K562 treated with DMSO at 1 percent for 24 hours (cell line): ENCODE results near the gene TUSC2. TPM values are rescaled to one million over a fixed set of nuclear protein-coding genes. Genes with fewer than 3 reads are reported as not detected.

Experiments used
- total RNA-seq: library from RNA; unstranded; fragments of 300-600 nt; gene quantifications from 2 replicates; pipeline ENCODE4 v1.2.3, GENCODE V29; 2022; ENCODE audit warnings: low read depth; ENCODE audit not compliant: insufficient read depth

The TUSC2 gene, protein sequence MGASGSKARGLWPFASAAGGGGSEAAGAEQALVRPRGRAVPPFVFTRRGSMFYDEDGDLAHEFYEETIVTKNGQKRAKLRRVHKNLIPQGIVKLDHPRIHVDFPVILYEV
- total RNA-seq, result 46.1 and 70.9 TPM in 2 replicates

GRCh38 chr3:50327943-50328691 is at the start of gene TUSC2:
TSS of gene TUSC2 (minus strand) at chr3:50328223. CDS start at chr3:50328099, 124 bp downstream.

GRCh38 chr3:50358911-50359759 is 31.1 kb upstream of the TUSC2 start, which contains the start of gene TMEM115:
TSS of gene TMEM115 (minus strand) at chr3:50359521. CDS start at chr3:50359063, 458 bp downstream.

DNA sequence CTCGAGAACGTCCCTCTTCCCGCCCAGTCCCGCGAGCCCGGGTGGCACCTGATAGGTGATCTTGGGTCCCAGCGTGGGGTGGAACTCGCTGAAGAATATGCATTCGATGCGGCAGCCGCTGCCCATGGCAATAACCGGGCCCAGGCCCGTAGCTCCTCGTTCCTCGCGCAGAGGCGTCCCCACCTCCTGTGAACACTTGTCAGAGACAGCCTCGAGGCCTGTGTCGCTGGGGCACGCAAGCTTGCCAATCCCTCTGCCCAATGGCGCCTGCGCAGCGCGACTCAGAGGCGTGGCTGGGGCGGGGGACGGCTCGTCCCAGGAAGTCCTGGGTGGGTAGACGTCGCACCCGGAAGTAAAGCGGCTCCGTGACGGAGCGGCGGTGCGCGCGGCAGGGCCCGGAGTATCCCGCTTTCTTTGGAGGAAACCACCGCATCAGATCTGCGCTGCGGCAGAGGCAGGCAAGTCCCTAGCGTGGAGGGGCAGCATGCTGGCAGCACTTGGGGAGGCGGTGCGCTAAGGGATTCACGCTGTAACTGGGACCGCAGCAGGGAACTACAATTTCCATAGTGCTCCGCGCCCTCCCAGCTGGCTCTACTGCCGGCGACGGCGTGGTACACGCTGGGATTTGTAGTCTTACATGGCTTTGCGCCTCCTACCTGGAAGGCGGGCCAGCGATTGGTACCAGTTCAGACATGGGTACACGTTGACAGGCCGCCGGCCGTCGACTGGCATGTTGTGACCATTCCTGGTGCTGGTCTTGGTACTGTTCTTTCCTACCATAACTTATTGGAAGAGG is 22.7 kb upstream of the TUSC2 start, which contains the start of the genes CYB561D2 and NPRL2:
TSS of gene CYB561D2 (plus strand) at position 336 of the 796 bp plus-strand sequence. CDS start 572 bp downstream, outside the sequence.
TSS of gene NPRL2 (minus strand) at position 249 of the 796 bp plus-strand sequence. CDS start at position 126, 123 bp downstream.

GRCh38 chr3:50345586-50346234 is 17.7 kb upstream of the TUSC2 start, which contains the start of gene ZMYND10:
TSS of gene ZMYND10 (minus strand) at chr3:50345732. CDS start at chr3:50345579, 153 bp downstream.

GRCh38 chr3:50340448-50341329 is 12.7 kb upstream of the TUSC2 start, which contains the start of gene RASSF1:
TSS of gene RASSF1 (minus strand) at chr3:50340836. CDS start at chr3:50340805, 31 bp downstream.

DNA sequence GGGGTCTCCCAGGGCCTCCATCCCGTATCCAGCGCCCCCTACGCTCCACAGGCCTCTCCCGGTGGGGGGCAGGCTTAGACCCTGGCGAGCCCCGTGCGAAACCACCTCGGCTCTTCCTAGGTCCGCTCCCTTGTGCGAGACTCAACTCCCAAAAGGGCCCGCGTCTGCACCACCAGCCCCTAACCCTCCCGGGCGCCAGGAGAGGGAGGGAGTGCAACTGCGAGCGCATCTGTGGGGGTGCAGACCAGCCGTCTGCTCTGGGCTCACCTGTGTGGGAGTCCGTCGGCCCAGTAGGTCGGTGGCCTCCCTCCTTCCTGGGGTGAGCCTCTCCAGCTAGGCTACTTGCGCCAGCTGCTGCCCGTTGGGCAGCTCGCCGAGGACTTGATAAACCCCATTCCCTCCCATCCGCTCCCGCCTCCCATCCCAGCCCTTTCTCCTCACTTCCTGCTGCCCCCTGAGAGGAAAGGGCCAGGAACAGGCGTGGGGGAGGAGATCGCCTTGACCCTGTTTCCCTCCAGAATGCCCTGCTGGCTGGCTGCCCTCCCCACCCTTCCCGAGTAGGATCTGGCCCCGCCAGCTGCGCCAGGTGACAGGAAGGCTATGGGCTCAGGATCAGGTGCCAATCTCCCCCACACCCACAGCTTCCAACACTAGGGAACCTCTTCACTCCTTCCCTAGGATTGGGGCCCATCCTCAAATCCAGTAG is 5.5 kb downstream of the TUSC2 start, which contains the start of gene HYAL2:
TSS of gene HYAL2 (minus strand) at position 360 of the 706 bp plus-strand sequence. CDS start 2,256 bp downstream, outside the sequence.

GRCh38 chr3:50303013-50303815 is 24.8 kb downstream of the TUSC2 start, which contains the start of gene HYAL1:
TSS of gene HYAL1 (minus strand) at chr3:50303574. CDS start at chr3:50302956, 618 bp downstream.

DNA sequence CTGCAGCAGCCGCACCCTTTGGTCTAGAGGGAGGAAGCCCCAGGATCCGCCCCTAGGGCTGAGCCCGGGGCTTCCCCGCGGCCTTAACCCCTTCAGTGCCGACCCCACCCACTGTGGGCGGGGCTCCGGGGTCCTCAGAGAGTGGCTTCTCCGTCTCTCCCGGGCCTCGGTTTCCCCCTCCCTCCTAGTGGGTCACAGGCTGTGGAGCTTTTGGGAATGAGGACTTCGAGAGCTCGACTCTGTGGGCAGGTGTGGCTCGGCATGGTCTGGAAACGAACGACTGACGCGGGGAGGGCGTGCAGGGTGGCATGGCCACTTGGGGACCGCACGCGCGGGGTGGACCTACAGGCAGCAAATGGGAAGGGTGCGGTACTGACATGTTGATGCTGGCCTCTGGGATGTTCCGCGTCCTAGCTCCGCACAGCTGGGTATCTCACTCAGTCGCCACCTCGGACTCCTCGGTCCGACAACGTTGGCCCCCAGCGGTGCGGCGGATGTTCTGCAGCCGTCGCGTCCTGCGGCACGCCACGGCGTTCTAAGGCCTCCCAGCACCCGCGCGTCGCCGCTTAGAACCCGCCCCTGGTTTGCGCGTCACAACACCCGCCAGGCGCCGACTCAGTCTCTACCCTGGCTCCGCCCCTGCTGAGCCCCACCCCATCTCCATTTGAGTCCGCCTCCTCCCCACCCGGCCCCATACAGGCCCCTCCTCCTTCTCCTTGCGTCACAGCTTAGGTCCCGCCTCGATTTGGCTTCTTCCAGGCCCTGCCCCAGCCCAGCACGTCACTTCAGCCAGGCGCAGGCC is 29.0 kb downstream of the TUSC2 start, which contains the start of the genes HYAL3 and NAA80:
TSS of gene HYAL3 (minus strand) at position 570 of the 802 bp plus-strand sequence. CDS start 3,803 bp downstream, outside the sequence.
TSS of gene NAA80 (minus strand) at position 570 of the 802 bp plus-strand sequence. CDS start 1,942 bp downstream, outside the sequence.

DNA sequence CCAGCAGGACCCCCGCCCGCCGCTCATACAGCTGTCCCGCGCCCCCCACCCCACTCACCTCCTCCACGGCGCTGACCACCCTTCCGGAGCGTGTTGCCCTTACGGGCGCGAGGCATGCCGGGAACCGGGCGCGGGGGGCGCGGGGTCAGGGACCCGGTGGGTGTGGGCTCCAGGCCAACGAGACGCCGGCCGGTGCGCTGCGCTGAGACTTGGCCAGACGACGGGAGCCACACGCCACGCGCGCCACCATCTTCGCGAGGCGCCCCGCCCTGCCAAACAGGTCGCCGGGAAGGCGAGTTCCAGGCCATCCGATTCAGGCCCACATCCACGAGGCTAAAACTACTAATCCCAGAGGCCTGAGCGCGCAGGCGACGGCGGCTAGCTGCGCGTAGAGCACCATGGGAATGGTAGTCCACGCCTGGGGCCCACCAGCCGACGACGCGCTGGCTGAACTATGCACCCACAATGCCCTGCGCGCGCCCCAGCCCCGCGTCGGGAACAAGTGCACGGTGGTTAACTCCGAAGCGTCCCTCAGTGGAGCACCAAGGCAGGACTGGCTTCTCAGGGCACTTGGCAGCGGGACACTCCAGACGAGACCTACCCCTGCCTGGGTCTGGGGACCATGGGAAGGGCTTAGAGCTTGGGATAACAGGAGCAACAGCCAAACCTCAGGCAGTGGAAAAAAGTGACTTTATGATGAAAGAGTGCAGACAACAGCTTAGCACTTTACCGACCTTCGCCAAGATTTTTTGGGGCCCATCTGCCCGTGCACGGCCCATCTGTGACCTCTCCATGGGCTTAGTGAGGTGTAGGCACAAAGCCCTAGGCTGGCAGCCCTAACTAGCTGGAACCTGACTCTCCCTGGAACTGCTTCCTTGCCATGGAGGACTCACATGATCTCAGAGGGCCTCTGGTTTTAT is 35.6 kb downstream of the TUSC2 start, which contains the start of gene IFRD2:
TSS of gene IFRD2 (minus strand) at position 271 of the 920 bp plus-strand sequence. CDS start at position 116, 155 bp downstream.

DNA sequence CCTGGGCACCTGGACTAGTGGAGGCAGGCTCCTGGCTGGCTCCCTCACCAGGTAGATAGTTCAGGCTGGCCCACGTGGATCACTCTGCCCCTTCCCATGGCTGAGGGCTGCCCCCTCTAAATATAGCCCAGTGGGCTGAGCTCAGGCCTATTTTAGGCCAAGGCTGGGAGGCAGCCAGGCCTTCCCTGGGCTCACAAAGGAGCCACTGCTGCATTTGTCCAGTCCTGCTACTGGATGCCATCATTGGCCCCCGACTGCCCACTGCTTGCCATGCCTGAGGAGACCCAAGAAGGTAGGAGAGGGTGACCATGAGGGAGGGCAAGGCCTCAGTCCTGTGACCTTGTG is 49.2 kb downstream of the TUSC2 start, which contains the start of gene LSMEM2:
TSS of gene LSMEM2 (plus strand) at position 208 of the 345 bp plus-strand sequence. CDS start at position 235, 27 bp downstream.

Other genes starting within 250 kb of the TUSC2 start
- 51.5 and 56.1 TPM in 2 replicates for gene RBM5, start 239.3 kb downstream of the TUSC2 start, total RNA-seq
- gene SEMA3F, start 172.9 kb downstream of the TUSC2 start, total RNA-seq, result 2.6 and 3.8 TPM in 2 replicates
- gene GNAT1, start 136.6 kb downstream of the TUSC2 start, total RNA-seq, result not detected in 2 replicates
- gene SLC38A3, start 123.0 kb downstream of the TUSC2 start, total RNA-seq, result 0.20 and 0.23 TPM in 2 replicates
- 117 and 120 TPM in 2 replicates for gene GNAI2, start 92.0 kb downstream of the TUSC2 start, total RNA-seq
- 2.9 and 4.0 TPM in 2 replicates for gene SEMA3B, start 59.1 kb downstream of the TUSC2 start, total RNA-seq
- gene LSMEM2, start 49.1 kb downstream of the TUSC2 start, total RNA-seq, result not detected in 2 replicates
- gene IFRD2, start 35.8 kb downstream of the TUSC2 start, total RNA-seq, result 28.7 and 39.0 TPM in 2 replicates
- 7.0 and 10.0 TPM in 2 replicates for gene HYAL3, start 28.8 kb downstream of the TUSC2 start, total RNA-seq
- gene NAA80, start 28.8 kb downstream of the TUSC2 start, total RNA-seq, result 7.8 and 8.6 TPM in 2 replicates
- 4.3 and 6.8 TPM in 2 replicates for gene HYAL1, start 24.6 kb downstream of the TUSC2 start, total RNA-seq
- gene HYAL2, start 5.5 kb downstream of the TUSC2 start, total RNA-seq, result 21.1 and 27.9 TPM in 2 replicates
- 51.1 and 54.0 TPM in 2 replicates for gene RASSF1, start 12.6 kb upstream of the TUSC2 start, total RNA-seq
- gene ZMYND10, start 17.5 kb upstream of the TUSC2 start, total RNA-seq, result 0.88 and 1.3 TPM in 2 replicates
- gene NPRL2, start 22.6 kb upstream of the TUSC2 start, total RNA-seq, result 24.8 and 28.6 TPM in 2 replicates
- 16.0 and 16.1 TPM in 2 replicates for gene CYB561D2, start 22.6 kb upstream of the TUSC2 start, total RNA-seq
- 46.7 and 47.7 TPM in 2 replicates for gene TMEM115, start 31.3 kb upstream of the TUSC2 start, total RNA-seq
- 0.53 and 0.74 TPM in 2 replicates for gene CACNA2D2, start 175.4 kb upstream of the TUSC2 start, total RNA-seq
- 4.1 and 6.8 TPM in 2 replicates for gene C3orf18, start 239.5 kb upstream of the TUSC2 start, total RNA-seq
- 21.0 and 23.4 TPM in 2 replicates for gene HEMK1, start 241.3 kb upstream of the TUSC2 start, total RNA-seq